ENCODE data around the gene INAFM2.

- TF ChIP-seq, protein P1, sequence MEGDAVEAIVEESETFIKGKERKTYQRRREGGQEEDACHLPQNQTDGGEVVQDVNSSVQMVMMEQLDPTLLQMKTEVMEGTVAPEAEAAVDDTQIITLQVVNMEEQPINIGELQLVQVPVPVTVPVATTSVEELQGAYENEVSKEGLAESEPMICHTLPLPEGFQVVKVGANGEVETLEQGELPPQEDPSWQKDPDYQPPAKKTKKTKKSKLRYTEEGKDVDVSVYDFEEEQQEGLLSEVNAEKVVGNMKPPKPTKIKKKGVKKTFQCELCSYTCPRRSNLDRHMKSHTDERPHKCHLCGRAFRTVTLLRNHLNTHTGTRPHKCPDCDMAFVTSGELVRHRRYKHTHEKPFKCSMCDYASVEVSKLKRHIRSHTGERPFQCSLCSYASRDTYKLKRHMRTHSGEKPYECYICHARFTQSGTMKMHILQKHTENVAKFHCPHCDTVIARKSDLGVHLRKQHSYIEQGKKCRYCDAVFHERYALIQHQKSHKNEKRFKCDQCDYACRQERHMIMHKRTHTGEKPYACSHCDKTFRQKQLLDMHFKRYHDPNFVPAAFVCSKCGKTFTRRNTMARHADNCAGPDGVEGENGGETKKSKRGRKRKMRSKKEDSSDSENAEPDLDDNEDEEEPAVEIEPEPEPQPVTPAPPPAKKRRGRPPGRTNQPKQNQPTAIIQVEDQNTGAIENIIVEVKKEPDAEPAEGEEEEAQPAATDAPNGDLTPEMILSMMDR (IDR thresholded peaks at IDR 0.05) = no peak
- TF ChIP-seq EZH2 (IDR thresholded peaks at IDR 0.05) = no peak
Observed at GRCh38 chr15:40357246-40357645, 33.8 kb downstream of the INAFM2 start.
